Measurements from ENCODE around the gene FAM241A.

DNA sequence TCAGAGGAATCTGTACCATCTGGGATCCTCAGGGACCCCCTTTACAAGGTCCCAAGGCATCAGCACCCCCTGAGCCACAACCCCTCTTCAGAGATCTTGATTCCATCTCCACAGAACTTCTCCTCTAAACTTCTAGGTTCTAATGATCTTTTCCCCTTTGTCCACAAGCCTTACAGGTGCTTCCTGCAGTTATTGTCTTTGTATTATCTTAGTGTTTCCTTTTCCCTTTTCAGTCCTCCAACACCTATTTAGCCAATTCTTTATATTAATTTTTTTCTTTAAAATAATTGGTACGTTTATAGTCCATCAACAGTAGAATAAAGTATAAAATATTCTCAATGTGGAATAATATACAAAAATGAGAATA lies 35.2 kb upstream of the FAM241A start:
- TF ChIP-seq, protein P1, sequence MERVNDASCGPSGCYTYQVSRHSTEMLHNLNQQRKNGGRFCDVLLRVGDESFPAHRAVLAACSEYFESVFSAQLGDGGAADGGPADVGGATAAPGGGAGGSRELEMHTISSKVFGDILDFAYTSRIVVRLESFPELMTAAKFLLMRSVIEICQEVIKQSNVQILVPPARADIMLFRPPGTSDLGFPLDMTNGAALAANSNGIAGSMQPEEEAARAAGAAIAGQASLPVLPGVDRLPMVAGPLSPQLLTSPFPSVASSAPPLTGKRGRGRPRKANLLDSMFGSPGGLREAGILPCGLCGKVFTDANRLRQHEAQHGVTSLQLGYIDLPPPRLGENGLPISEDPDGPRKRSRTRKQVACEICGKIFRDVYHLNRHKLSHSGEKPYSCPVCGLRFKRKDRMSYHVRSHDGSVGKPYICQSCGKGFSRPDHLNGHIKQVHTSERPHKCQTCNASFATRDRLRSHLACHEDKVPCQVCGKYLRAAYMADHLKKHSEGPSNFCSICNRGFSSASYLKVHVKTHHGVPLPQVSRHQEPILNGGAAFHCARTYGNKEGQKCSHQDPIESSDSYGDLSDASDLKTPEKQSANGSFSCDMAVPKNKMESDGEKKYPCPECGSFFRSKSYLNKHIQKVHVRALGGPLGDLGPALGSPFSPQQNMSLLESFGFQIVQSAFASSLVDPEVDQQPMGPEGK (CRISPR knock-in tag; IDR thresholded peaks at IDR 0.05; ENCODE audit: borderline replicate concordance) = no peak
- no peak for TF ChIP-seq ZNF565 (CRISPR knock-in tag; conservative IDR thresholded peaks at IDR 0.05; ENCODE audit: low read depth)
- TF ChIP-seq ZFP3 (CRISPR knock-in tag; IDR thresholded peaks at IDR 0.05) = no peak
- no peak for TF ChIP-seq TOX (CRISPR knock-in tag; IDR thresholded peaks at IDR 0.05; ENCODE audit: borderline replicate concordance)
- TF ChIP-seq BACH2 (CRISPR knock-in tag; IDR thresholded peaks at IDR 0.05; ENCODE audit: borderline replicate concordance) = no peak
- TF ChIP-seq POU6F1 (CRISPR knock-in tag; IDR thresholded peaks at IDR 0.05; ENCODE audit: borderline replicate concordance, low read depth) = no peak
- no peak for TF ChIP-seq ESRRG (CRISPR knock-in tag; IDR thresholded peaks at IDR 0.05)
- TF ChIP-seq TCF4 (CRISPR knock-in tag; IDR thresholded peaks at IDR 0.05; ENCODE audit: borderline replicate concordance) = no peak
- no peak for TF ChIP-seq RARB (CRISPR knock-in tag; IDR thresholded peaks at IDR 0.05)

Measured in SK-N-SH treated with all-trans-retinoic acid at 6 μM for 48 hours (cell line).